ENCODE results near the gene ARHGEF9.
"Not testable (repeated sequence)": the region's sequence is repeated elsewhere in the genome, so short reads cannot be mapped to it uniquely, and the experiment has no call there.

The ARHGEF9 gene

DNA sequence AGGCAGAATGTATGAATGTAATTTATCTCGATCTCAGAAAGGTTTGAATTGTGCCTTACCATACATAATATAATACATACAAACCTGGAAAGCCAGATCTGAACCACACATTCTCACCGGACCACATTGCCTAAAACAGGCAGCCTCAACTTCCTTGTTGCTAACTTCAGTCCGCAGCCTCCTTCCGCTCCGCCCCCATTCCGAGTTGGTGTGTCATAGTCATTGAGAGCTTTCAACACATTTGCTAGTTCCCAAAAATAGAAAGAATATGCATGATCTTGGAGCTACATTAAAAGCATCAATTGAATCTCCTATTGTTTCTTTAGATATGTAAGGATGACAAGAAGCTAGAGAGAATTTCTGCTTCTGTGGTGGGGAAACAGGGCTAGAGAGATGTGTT, 127.2 kb downstream of the ARHGEF9 start:
- DNase-seq = peak; percentile 50 to 78 (median 68)

DNA sequence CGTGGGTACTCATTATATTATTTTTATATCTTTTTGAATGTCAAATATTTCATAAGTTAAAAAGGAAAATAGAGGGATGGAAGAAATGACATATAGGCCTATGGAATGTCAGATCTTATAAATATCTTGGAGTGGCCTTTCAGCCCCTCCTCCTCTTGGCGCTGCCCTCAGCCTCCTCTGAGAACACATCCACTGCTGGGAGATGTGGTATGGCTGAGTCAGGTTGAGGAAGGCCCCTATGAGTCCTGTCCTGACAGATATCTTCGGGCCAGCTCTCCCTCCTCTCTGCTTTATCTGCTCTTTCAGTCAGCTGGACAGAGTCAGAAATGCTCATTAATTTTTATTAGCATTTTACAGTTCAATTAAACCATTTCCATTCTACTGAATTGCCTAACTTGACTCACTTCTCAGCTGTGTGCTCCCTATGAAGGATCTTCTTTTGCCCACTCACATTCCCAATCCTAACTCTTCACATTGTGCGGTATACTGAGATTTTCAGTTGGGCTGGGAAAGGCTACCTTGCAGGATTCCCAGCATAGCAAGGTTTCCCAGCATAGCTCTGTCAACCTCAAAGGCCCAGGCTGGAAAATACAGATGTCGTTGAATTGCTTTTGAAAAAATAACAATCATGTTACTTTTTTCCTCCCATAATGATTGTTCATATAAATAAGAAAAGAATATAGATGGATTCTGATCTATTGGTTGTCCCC, 128.0 kb downstream of the ARHGEF9 start:
- DNase-seq = no peak

DNA sequence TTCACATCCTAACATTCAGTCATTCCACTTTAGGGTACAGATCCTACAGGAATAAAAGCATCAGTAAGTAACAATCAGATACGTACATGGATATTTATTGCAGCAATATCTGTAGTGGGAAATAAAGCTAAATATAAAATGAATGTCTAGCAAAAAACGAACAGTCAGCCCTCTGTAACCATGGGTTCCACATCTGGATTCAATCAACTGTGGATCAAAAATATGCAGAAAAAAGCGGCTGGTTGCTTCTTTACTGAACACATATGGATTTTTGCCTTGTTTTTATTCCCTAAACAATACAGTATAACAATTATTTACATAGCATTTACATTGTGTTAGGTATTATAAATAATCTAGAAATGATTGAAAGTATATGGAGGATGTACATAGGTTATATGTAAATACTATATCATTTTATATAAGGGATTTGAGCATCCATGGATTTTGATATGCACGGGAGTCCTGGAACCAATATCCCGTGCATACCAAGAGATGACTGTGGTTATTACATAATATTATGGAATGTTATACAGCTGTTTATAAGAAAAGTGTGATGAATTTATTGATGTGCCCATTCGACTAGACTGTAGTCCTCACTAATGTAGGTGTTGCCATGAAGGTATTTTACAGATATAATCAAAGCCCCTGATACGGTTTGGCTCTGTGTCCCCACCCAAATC, 132.8 kb downstream of the ARHGEF9 start:
- DNase-seq = no peak

DNA sequence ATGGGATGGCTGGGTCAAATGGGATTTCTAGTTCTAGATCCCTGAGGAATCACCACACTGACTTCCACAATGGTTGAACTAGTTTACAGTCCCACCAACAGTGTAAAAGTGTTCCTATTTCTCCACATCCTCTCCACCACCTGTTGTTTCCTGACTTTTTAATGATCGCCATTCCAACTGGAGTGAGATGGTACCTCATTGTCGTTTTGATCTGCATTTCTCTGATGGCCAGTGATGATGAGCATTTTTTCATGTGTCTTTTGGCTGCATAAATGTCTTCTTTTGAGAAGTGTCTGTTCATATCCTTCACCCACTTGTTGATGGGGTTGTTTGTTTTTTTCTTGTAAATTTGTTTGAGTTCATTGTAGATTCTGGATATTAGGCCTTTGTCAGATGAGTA, 139.3 kb downstream of the ARHGEF9 start:
- not testable (repeated sequence) for DNase-seq

DNA sequence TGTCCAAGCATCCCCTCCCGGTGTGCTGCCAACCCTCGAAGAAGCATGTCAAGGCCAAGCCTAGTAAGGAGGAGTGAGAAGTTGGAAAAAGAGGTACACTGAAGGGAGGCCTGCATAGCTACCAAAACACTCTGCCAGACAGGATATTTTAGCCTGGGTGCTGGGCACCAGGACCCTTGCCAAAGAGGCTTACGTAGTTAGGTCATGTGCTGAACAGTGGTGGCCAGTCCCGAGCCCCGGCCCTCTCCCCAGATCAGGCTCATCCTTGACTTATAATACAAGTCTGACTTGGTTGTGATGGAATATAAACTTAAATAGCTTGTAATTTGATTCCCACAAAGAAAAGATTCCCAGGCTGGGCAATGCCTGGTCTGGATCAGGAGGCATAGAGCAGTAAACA, 149.3 kb downstream of the ARHGEF9 start:
- no peak for DNase-seq

DNA sequence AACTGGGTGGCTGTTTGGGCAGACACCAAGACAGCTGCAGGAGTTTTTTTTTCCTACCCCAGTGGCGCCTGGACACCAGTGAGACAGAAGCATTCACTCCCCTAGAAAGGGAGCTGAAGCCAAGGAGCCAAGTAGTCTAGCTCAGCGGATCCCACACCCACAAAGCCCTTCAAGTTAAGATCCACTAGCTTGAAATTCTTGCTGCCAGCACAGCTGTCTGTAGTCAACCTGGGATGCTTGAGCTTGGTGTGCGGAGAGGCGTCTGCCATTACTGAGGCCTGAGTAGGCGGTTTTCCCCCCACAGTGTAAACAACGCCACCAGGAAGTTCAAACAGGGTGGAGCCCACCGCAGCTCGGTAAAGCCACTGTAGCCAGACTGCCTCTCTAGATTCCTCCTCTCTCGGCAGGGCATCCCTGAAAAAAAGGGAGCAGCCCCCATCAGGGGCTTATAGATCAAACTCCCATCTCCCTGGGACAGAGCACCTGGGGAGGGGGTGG, 171.4 kb downstream of the ARHGEF9 start:
- no peak for DNase-seq

DNA sequence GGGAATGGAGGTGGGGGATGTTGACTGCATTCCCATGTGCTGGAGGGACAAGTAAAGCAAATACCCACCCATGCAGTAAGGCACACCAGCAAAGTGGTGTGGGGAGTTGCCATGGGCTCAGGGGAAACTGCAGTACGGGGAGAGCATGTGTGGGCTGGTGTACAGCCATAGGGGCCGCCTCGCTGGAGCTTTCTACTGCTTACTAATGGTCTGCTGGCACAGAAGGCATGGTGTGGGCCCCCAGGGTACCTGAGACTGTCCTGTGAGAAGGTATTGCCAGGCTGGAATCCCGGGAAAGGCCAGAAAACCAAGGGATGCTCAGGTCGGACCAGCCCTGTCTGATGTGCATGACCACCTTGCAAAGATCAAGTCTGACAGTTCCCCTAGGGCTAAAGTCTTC, 199.1 kb downstream of the ARHGEF9 start:
- DNase-seq = no peak
